Sigmoid colon (tissue), 7 donors: Measurements from ENCODE around the gene KIRREL3. TPM values are rescaled to one million over a fixed set of nuclear protein-coding genes. Genes with fewer than 3 reads are reported as not detected.
A peak's percentile ranks its signal among the peaks of the same experiment; 100 is the strongest.

Experiments used
- DNase-seq: peaks from one replicate; pipeline ENCODE4 v3.0.0-alpha.2; 2019
- H3K27ac ChIP-seq, 4 donors: fragments of 200-600 bp; sonication (generic); one replicate each; pipeline ENCODE4 v1.5.1; 2016 to 2019; ENCODE audit warnings: mild to moderate bottlenecking in 1 of 4
- H3K27me3 ChIP-seq, 3 donors: fragments of 200-600 bp; sonication (generic); one replicate each; pipeline ENCODE4 v1.5.1; 2019; ENCODE audit warnings: mild to moderate bottlenecking in 1 of 3
- H3K36me3 ChIP-seq, 4 donors: fragments of 200-600 bp; sonication (generic); one replicate each; pipeline ENCODE4 v1.5.1; 2016 to 2019
- H3K4me1 ChIP-seq, 4 donors: fragments of 200-600 bp; sonication (generic); one replicate each; pipeline ENCODE4 v1.5.1; 2017 to 2019
- H3K4me3 ChIP-seq, 4 donors: fragments of 200-600 bp; sonication (generic); one replicate each; pipeline ENCODE4 v1.5.1; 2017 to 2019; ENCODE audit warnings: mild to moderate bottlenecking in 2 of 4, moderate library complexity in 1 of 4
- H3K9me3 ChIP-seq, 4 donors: fragments of 200-600 bp in 3 of 4; sonication (generic) in 3 of 4; one replicate each; pipeline versions ENCODE4 v1.5.1 to v1.6.1; 2013 to 2019
- CTCF ChIP-seq, 4 experiments: fragments of 450-650 bp in 3 of 4; fragments of 200-600 bp in 1 of 4; IDR thresholded peaks; one replicate each; pipeline ENCODE4 v1.5.1; 2016 to 2019; ENCODE audit warnings: antibody characterized with exemption in 4 of 4, mild to moderate bottlenecking in 3 of 4, moderate library complexity in 2 of 4
- EP300 ChIP-seq, 4 donors: sonication (generic); formaldehyde crosslinking; IDR thresholded peaks; one replicate each; pipeline ENCODE4 v1.6.1; 2017; ENCODE audit warnings: antibody characterized with exemption in 4 of 4
- POLR2A ChIP-seq, 2 donors: fragments of 450-650 bp; IDR thresholded peaks; one replicate each; pipeline ENCODE4 v1.6.1; 2016; ENCODE audit warnings: antibody characterized with exemption in 2 of 2, mild to moderate bottlenecking in 2 of 2, moderate library complexity in 2 of 2
- POLR2AphosphoS5 ChIP-seq, 4 donors: sonication (generic); formaldehyde crosslinking; IDR thresholded peaks; one replicate each; pipeline ENCODE4 v1.6.1; 2017; ENCODE audit warnings: antibody characterized with exemption in 4 of 4
- WGBS, 2 donors: extraction: QIAGEN DNeasy Blood & Tissue Kit; methylation state at CpG; one replicate each; pipeline ENCODE4 v1.1.7; 2013; 5-methylcytosine and 5-hydroxymethylcytosine counted together
- intact Hi-C: fragments of 100-400 bp; cut with DNase I; formaldehyde crosslinking; loops from one replicate; pipeline ENCODE4 v1.15.1; 2023
- polyA plus RNA-seq, 3 donors: library from polyadenylated mRNA; stranded (reverse); fragments of 200-250 nt; gene quantifications; one replicate each; pipeline ENCODE4 v1.2.3, GENCODE V29; 2013
- total RNA-seq, 4 donors: library from RNA; depleted of rRNA; stranded (reverse); fragments of >200 nt; gene quantifications; one replicate each; pipeline ENCODE4 v1.1.0, GENCODE V29; 2016
- donor health status: healthy with polysubstance abuse.
- donor health status: Bipolar disorder and iron deficiency.
- donor health status: healthy.

The KIRREL3 gene
- total and polyA plus RNA-seq, 7 donors, result under 0.01 to 3.3 (median 1.0) TPM

DNA sequence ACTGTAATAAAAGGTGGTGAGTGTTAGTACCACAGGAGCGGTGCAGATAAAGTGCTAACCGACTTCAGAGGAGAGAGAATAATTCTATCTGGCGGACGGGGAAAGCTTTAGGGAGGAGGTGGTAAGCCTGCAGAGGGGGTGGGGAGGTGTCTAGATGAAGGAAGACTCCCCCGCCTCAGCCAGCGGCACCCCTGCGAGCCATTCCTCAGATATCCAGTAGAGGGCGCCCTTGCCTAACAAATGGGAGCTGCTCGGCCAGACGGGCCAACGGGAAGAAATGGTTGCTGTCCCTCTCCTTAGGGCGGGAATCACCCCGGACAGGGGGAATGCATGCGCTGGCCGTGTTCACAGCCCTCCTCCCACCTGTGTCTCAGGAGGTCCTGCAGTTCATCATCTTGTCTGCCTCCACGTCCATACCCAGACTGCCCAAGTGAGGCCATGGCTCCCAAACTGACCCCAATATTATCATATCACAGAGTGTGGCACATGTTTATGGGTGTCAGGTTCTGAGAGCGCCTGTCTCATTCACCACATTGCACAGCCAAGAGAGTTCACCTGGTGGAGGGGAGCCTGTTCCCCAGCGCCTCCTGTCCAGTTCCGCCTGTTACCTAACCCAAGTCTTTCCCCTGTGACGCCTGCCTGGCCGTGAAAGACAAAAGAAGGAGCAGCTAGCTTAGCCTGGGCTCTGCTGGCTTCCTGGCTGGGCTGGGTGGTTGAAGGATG is 559.6 kb downstream of the KIRREL3 start:
- TF ChIP-seq POLR2AphosphoS5 (IDR thresholded peaks at IDR 0.05) (no peak), CTCF (IDR thresholded peaks at IDR 0.05) (peak; percentile 91 to 97 (median 94)), EP300 (IDR thresholded peaks at IDR 0.05) (no peak), POLR2A (IDR thresholded peaks at IDR 0.05) (no peak)
- Histone ChIP-seq H3K9me3 (no peaks in the 10 kb centered on the region), H3K4me3 (no peak overlapping the region), H3K36me3 (no peaks in the 10 kb centered on the region), H3K27me3 (peaks cover 0 to 8% (median 0%) of the 10 kb centered on the region in 3 donors), H3K4me1 (peaks cover 0 to 7% (median 0%) of the 10 kb centered on the region in 4 donors), H3K27ac (no peak overlapping the region)
- intact Hi-C loops, result loop anchor here (1.0 to 2.0 kb wide), 3 partner anchors 39 to 906 kb away; no protein-coding TSS in a partner anchor
- DNase-seq, result peak; percentile 86
- WGBS, 2 donors, result 17 to 24% methylated on average over 21 of the region's 21 CpGs

DNA sequence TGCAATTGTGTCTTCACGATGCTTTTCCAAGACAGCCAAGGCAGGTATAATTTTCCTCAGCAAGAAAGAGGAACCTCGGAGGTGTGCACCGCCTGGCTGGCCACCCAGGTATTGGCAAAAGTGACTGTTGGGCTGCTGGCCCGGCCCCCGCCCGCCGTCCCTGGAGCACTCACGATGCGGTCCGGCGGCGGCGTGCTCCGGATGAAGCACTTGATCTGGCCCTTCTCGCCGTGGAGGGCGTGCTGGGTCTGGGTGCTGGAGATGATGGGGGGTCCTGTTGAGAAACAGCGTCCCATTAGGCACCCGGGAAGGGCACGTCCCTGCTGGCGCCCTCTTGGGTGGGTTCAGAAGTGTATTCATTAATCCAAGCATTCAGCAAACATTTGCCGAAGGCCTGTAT is 560.3 kb downstream of the KIRREL3 start:
- intact Hi-C loops, result loop anchor here (2.0 kb wide), 1 partner anchor 907 kb away; no protein-coding TSS in a partner anchor
- WGBS, 2 donors, result 63 to 76% methylated on average over 22 of the region's 22 CpGs
- DNase-seq, result no peak

GRCh38 chr11:126438691-126439090 is 561.9 kb downstream of the KIRREL3 start:
- H3K27ac ChIP-seq, result no peak overlapping the region
- H3K4me1 ChIP-seq, result peaks cover 0 to 7% (median 0%) of the 10 kb centered on the region in 4 donors
- TF ChIP-seq POLR2AphosphoS5 (IDR thresholded peaks at IDR 0.05) (no peak), CTCF (IDR thresholded peaks at IDR 0.05) (no peak), EP300 (IDR thresholded peaks at IDR 0.05) (no peak), POLR2A (IDR thresholded peaks at IDR 0.05) (no peak)
- no peak overlapping the region for H3K4me3 ChIP-seq
- H3K27me3 ChIP-seq, result peaks cover 0 to 8% (median 0%) of the 10 kb centered on the region in 3 donors
- H3K36me3 ChIP-seq, result no peaks in the 10 kb centered on the region
- DNase-seq, result no peak
- intact Hi-C loops, result no loop called here
- WGBS, 2 donors, result 37 to 62% methylated on average over 5 of the region's 5 CpGs
- no peaks in the 10 kb centered on the region for H3K9me3 ChIP-seq

More for the DNA sequence above, 560.3 kb downstream of the KIRREL3 start:
- H3K27me3 ChIP-seq, result peaks cover 0 to 8% (median 0%) of the 10 kb centered on the region in 3 donors
- no peak for TF ChIP-seq EP300 (IDR thresholded peaks at IDR 0.05)
- no peak for TF ChIP-seq POLR2A (IDR thresholded peaks at IDR 0.05)
- TF ChIP-seq CTCF (IDR thresholded peaks at IDR 0.05), result no peak
- TF ChIP-seq POLR2AphosphoS5 (IDR thresholded peaks at IDR 0.05), result no peak
- no peak overlapping the region for H3K27ac ChIP-seq
- no peaks in the 10 kb centered on the region for H3K36me3 ChIP-seq
- H3K9me3 ChIP-seq, result no peaks in the 10 kb centered on the region
- H3K4me3 ChIP-seq, result no peak overlapping the region
- H3K4me1 ChIP-seq, result peaks cover 0 to 7% (median 0%) of the 10 kb centered on the region in 4 donors

GRCh38 chr11:126438272-126438671 is 562.3 kb downstream of the KIRREL3 start:
- Histone ChIP-seq H3K27ac (no peak overlapping the region), H3K9me3 (no peaks in the 10 kb centered on the region), H3K27me3 (peaks cover 0 to 8% (median 0%) of the 10 kb centered on the region in 3 donors), H3K36me3 (no peaks in the 10 kb centered on the region), H3K4me3 (no peak overlapping the region), H3K4me1 (peaks cover 0 to 7% (median 0%) of the 10 kb centered on the region in 4 donors)
- 80 to 89% methylated on average over 9 of the region's 9 CpGs for WGBS, 2 donors
- intact Hi-C loops, result no loop called here
- TF ChIP-seq CTCF (IDR thresholded peaks at IDR 0.05) (no peak), POLR2A (IDR thresholded peaks at IDR 0.05) (no peak), EP300 (IDR thresholded peaks at IDR 0.05) (no peak), POLR2AphosphoS5 (IDR thresholded peaks at IDR 0.05) (no peak)
- no peak for DNase-seq
